HG03442 (cell line): Measurements from ENCODE around the gene CAMK2G.
A peak's percentile ranks its signal among the peaks of the same experiment; 100 is the strongest.

Experiments
- ATAC-seq: cut with Tn5 transposase; IDR thresholded peaks from one replicate; pipeline ENCODE4 v1.9.1; 2021; ENCODE audit warnings: mild to moderate bottlenecking, moderate library complexity; ENCODE audit not compliant: unreplicated experiment

CAMK2G gene

GRCh38 chr10:73816917-73817729, 57.2 kb downstream of the CAMK2G start:
- ATAC-seq = no peak

- no peak for ATAC-seq
Measured at GRCh38 chr10:73815719-73816030, 58.7 kb downstream of the CAMK2G start.

- no peak for ATAC-seq
Measured at GRCh38 chr10:73814896-73815718, 59.2 kb downstream of the CAMK2G start.

GRCh38 chr10:73814276-73814895, 60.0 kb downstream of the CAMK2G start:
- ATAC-seq = no peak

- no peak for ATAC-seq
Measured at GRCh38 chr10:73813333-73813732, 61.0 kb downstream of the CAMK2G start.

- no peak for ATAC-seq
Measured at GRCh38 chr10:73812657-73813056, 61.7 kb downstream of the CAMK2G start.

- ATAC-seq = peak; percentile 27
Measured at GRCh38 chr10:73810735-73811465, 63.5 kb downstream of the CAMK2G start.

GRCh38 chr10:73810358-73810734, 64.0 kb downstream of the CAMK2G start:
- ATAC-seq = no peak

GRCh38 chr10:73809061-73809818, 65.1 kb downstream of the CAMK2G start:
- ATAC-seq = no peak

- no peak for ATAC-seq
Measured at GRCh38 chr10:73808021-73808815, 66.1 kb downstream of the CAMK2G start.

- no peak for ATAC-seq
Measured at GRCh38 chr10:73807471-73807870, 66.9 kb downstream of the CAMK2G start.

GRCh38 chr10:73806176-73806950, 68.0 kb downstream of the CAMK2G start:
- no peak for ATAC-seq

GRCh38 chr10:73803680-73804286, 70.6 kb downstream of the CAMK2G start:
- ATAC-seq = no peak

- no peak for ATAC-seq
Measured at GRCh38 chr10:73802276-73802991, 71.9 kb downstream of the CAMK2G start.

GRCh38 chr10:73801253-73801590, 73.1 kb downstream of the CAMK2G start:
- no peak for ATAC-seq

GRCh38 chr10:73800560-73801252, 73.6 kb downstream of the CAMK2G start:
- no peak for ATAC-seq

GRCh38 chr10:73799899-73800559, 74.3 kb downstream of the CAMK2G start:
- ATAC-seq = no peak
